SK-N-MC (cell line): Measurements from ENCODE around the gene TTLL1.

ENCODE experiments used
- EZH2 ChIP-seq: fragments of 200-600 bp; sonication (generic); IDR thresholded peaks from one replicate; pipeline ENCODE4 v1.6.1; 2017; ENCODE audit warnings: antibody characterized with exemption
- FOXP2 ChIP-seq: optimal IDR thresholded peaks from 2 replicates; pipeline ENCODE3; 2011; ENCODE audit warnings: mild to moderate bottlenecking, moderate library complexity; ENCODE audit not compliant: insufficient read depth; ENCODE audit errors: extremely low read length, control extremely low read depth
- POLR2AphosphoS5 ChIP-seq: IDR thresholded peaks from 2 replicates; pipeline ENCODE4 v1.6.1; 2012; ENCODE audit warnings: mild to moderate bottlenecking, low read depth, low read length, borderline replicate concordance

DNA sequence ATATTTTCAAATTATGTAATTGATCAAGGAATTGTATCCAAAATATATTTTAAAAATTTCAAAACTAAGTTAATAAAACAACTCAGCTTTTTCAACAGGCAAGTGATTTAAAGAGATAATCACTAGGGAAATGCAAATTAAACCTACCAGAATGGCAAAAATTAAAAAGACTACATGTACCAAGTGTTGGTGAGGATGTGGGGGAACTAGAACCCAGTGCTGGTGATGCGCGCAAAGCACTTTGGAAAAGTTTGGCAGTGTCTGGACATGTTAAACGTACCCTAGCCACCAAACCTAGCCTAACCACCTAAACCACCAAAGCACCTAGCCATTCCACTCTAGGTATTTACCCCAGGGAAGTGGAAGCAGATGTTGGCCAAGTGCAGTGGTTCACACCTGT is 97.1 kb downstream of the TTLL1 start:
- no peak for TF ChIP-seq FOXP2
- no peak for TF ChIP-seq POLR2AphosphoS5
- no peak for TF ChIP-seq EZH2
